Ishikawa (cell line): Measurements from ENCODE around the gene DEPDC1.

Source experiments
- CEBPB ChIP-seq: IDR thresholded peaks from 2 replicates; pipeline ENCODE4 v1.6.1; 2012
- CREB1 ChIP-seq: IDR thresholded peaks from 2 replicates; pipeline ENCODE4 v1.6.1; 2012; ENCODE audit warnings: low read depth
- EGR1 ChIP-seq: IDR thresholded peaks from 2 replicates; pipeline ENCODE4 v1.6.1; 2012
- EP300 ChIP-seq: IDR thresholded peaks from 2 replicates; pipeline ENCODE4 v1.6.1; 2012; ENCODE audit warnings: borderline replicate concordance
- FOXM1 ChIP-seq: IDR thresholded peaks from 2 replicates; pipeline ENCODE4 v1.6.1; 2012; ENCODE audit warnings: low read depth, borderline replicate concordance
- MAX ChIP-seq: IDR thresholded peaks from 2 replicates; pipeline ENCODE4 v1.6.1; 2012
- NFIC ChIP-seq: IDR thresholded peaks from 2 replicates; pipeline ENCODE4 v1.6.1; 2012
- RAD21 ChIP-seq: IDR thresholded peaks from 2 replicates; pipeline ENCODE4 v1.6.1; 2012; ENCODE audit warnings: low read depth
- REST ChIP-seq: IDR thresholded peaks from 2 replicates; pipeline ENCODE4 v1.6.1; 2012; ENCODE audit warnings: low read depth, mild to moderate bottlenecking
- TAF1 ChIP-seq: IDR thresholded peaks from 2 replicates; pipeline ENCODE4 v1.6.1; 2012; ENCODE audit warnings: low read depth, mild to moderate bottlenecking
- TCF12 ChIP-seq: IDR thresholded peaks from 2 replicates; pipeline ENCODE4 v1.6.1; 2012; ENCODE audit warnings: low read depth
- TEAD4 ChIP-seq: IDR thresholded peaks from 2 replicates; pipeline ENCODE4 v1.6.1; 2012
- USF1 ChIP-seq: IDR thresholded peaks from 2 replicates; pipeline ENCODE4 v1.6.1; 2012
- YY1 ChIP-seq: IDR thresholded peaks from 2 replicates; pipeline ENCODE4 v1.6.1; 2012; ENCODE audit warnings: low read depth
- ZBTB7A ChIP-seq: IDR thresholded peaks from 2 replicates; pipeline ENCODE4 v1.6.1; 2012; ENCODE audit warnings: low read depth

DEPDC1 gene

GRCh38 chr1:68525781-68526180, 28.9 kb upstream of the DEPDC1 start:
- TF ChIP-seq RAD21 (no peak), TAF1 (no peak), CEBPB (no peak), ZBTB7A (no peak), EGR1 (no peak), MAX (no peak), NFIC (no peak), YY1 (no peak), USF1 (no peak), TEAD4 (no peak), CREB1 (no peak), EP300 (no peak), REST (no peak), FOXM1 (no peak), TCF12 (no peak)

- no peak for TF ChIP-seq CEBPB
- TF ChIP-seq EP300 = no peak
- TF ChIP-seq NFIC = no peak
These were observed 24.4 kb upstream of the DEPDC1 start for GRCh38 chr1:68521286-68521685.

GRCh38 chr1:68516066-68516465, 19.2 kb upstream of the DEPDC1 start:
- TF ChIP-seq USF1 (no peak), NFIC (no peak), TEAD4 (no peak), ZBTB7A (no peak), EP300 (no peak), MAX (no peak), EGR1 (no peak), TAF1 (no peak)

- no peak for TF ChIP-seq CEBPB
These were observed 14.4 kb upstream of the DEPDC1 start for GRCh38 chr1:68511254-68511653.

- no peak for TF ChIP-seq MAX
- no peak for TF ChIP-seq USF1
- no peak for TF ChIP-seq CEBPB
- no peak for TF ChIP-seq TAF1
- no peak for TF ChIP-seq RAD21
- no peak for TF ChIP-seq EGR1
- no peak for TF ChIP-seq ZBTB7A
- TF ChIP-seq EP300 = no peak
- no peak for TF ChIP-seq CREB1
- no peak for TF ChIP-seq REST
- TF ChIP-seq TEAD4 = no peak
- no peak for TF ChIP-seq NFIC
- no peak for TF ChIP-seq TCF12
- TF ChIP-seq FOXM1 = no peak
These were observed 9.5 kb upstream of the DEPDC1 start for GRCh38 chr1:68506386-68506785.

- TF ChIP-seq EGR1 (no peak), TEAD4 (no peak), FOXM1 (no peak), MAX (no peak), TAF1 (no peak), NFIC (no peak), TCF12 (no peak), EP300 (no peak), YY1 (no peak), CREB1 (no peak), RAD21 (no peak), USF1 (no peak), ZBTB7A (no peak), REST (no peak), CEBPB (no peak)
These were observed 6.2 kb upstream of the DEPDC1 start for GRCh38 chr1:68503085-68503484.
